Lower leg skin (tissue), 4 donors: Measurements from ENCODE around the gene S100A13. TPM values are rescaled to one million over a fixed set of nuclear protein-coding genes. Genes with fewer than 3 reads are reported as not detected.
"Not testable (repeated sequence)": the region's sequence is repeated elsewhere in the genome, so short reads cannot be mapped to it uniquely, and the experiment has no call there.

Source experiments
- DNase-seq, 2 donors: peaks; one replicate each; pipeline ENCODE4 v3.0.0-alpha.2; 2019; ENCODE audit warnings: low spot score in 2 of 2
- H3K4me3 ChIP-seq: fragments of 200-600 bp; sonication (generic); 2 replicates; pipeline ENCODE4 v1.5.1; 2017; ENCODE audit warnings: mild to moderate bottlenecking, low read depth; ENCODE audit not compliant: poor library complexity, severe bottlenecking
- CTCF ChIP-seq, 3 donors: fragments of 450-650 bp; IDR thresholded peaks; one replicate each; pipeline ENCODE4 v1.5.1; 2016; ENCODE audit warnings: antibody characterized with exemption in 3 of 3, mild to moderate bottlenecking in 3 of 3, moderate library complexity in 2 of 3
- POLR2A ChIP-seq, 2 donors: fragments of 450-650 bp; IDR thresholded peaks; one replicate each; pipeline ENCODE4 v1.6.1; 2016 to 2017; ENCODE audit warnings: antibody characterized with exemption in 2 of 2, mild to moderate bottlenecking in 1 of 2, moderate library complexity in 1 of 2
- WGBS, 2 donors: methylation state at CpG; one replicate each; pipeline ENCODE4 v1.1.5; 2018; 5-methylcytosine and 5-hydroxymethylcytosine counted together
- intact Hi-C: fragments of 100-400 bp; cut with DNase I; formaldehyde crosslinking; loops from one replicate; pipeline ENCODE4 v1.15.0; 2023; ENCODE audit warnings: low total_unique reads
- total RNA-seq, 4 donors: library from RNA; depleted of rRNA; stranded (reverse); fragments of >200 nt; gene quantifications; one replicate each; pipeline ENCODE4 v1.1.0, GENCODE V29; 2016

The S100A13 gene
- total RNA-seq, 4 donors from 2014 or later = 44.1 to 72.8 (median 47.2) TPM

GRCh38 chr1:153598309-153599172 lies 28.8 kb downstream of the S100A13 start:
- 79% methylated on average over 7 of the region's 7 CpGs for WGBS, 2 donors
- no peak overlapping the region for H3K4me3 ChIP-seq
- no peak for DNase-seq
- intact Hi-C loops = no loop called here
- no peak for TF ChIP-seq POLR2A (IDR thresholded peaks at IDR 0.05)
- TF ChIP-seq CTCF (IDR thresholded peaks at IDR 0.05) = no peak

GRCh38 chr1:153597206-153597605 lies 30.1 kb downstream of the S100A13 start:
- intact Hi-C loops = no loop called here
- DNase-seq = no peak
- WGBS, 2 donors = 69 to 71% methylated on average over 6 of the region's 6 CpGs
- TF ChIP-seq POLR2A (IDR thresholded peaks at IDR 0.05) (no peak), CTCF (IDR thresholded peaks at IDR 0.05) (no peak)
- no peak overlapping the region for H3K4me3 ChIP-seq

GRCh38 chr1:153592748-153593147 lies 34.6 kb downstream of the S100A13 start:
- H3K4me3 ChIP-seq = no peak overlapping the region
- intact Hi-C loops = no loop called here
- DNase-seq = no peak
- 65 to 69% methylated on average over 4 of the region's 4 CpGs for WGBS, 2 donors
- no peak for TF ChIP-seq POLR2A (IDR thresholded peaks at IDR 0.05)
- TF ChIP-seq CTCF (IDR thresholded peaks at IDR 0.05) = no peak

- DNase-seq = no peak
- 81 to 88% methylated on average over 2 of the region's 2 CpGs for WGBS, 2 donors
- intact Hi-C loops = no loop called here
- no peak overlapping the region for H3K4me3 ChIP-seq
- TF ChIP-seq CTCF (IDR thresholded peaks at IDR 0.05) (no peak), POLR2A (IDR thresholded peaks at IDR 0.05) (no peak)
Measured at GRCh38 chr1:153588482-153588881, 38.8 kb downstream of the S100A13 start.

- WGBS, 2 donors = 93 to 95% methylated on average over 10 of the region's 10 CpGs
- intact Hi-C loops = not testable (repeated sequence)
Measured at GRCh38 chr1:153588033-153588432, 39.3 kb downstream of the S100A13 start.

GRCh38 chr1:153587314-153587713 lies 40.0 kb downstream of the S100A13 start:
- DNase-seq = no peak
- WGBS, 2 donors = 68 to 75% methylated on average over 5 of the region's 5 CpGs
- intact Hi-C loops = no loop called here
- H3K4me3 ChIP-seq = no peak overlapping the region
- no peak for TF ChIP-seq POLR2A (IDR thresholded peaks at IDR 0.05)
- no peak for TF ChIP-seq CTCF (IDR thresholded peaks at IDR 0.05)

More at GRCh38 chr1:153588033-153588432, 39.3 kb downstream of the S100A13 start:
- H3K4me3 ChIP-seq, DNase-seq: not testable (repeated sequence)
